Stimulated activated naive CD4-positive, alpha-beta T cell (primary cell): ENCODE data around the gene EID2B.
A peak's percentile ranks its signal among the peaks of the same experiment; 100 is the strongest.

Source experiments
- DNase-seq, 6 experiments: peaks; one replicate each; lab custom pipeline; 2025; lab: John Stamatoyannopoulos, UW

The EID2B gene, protein sequence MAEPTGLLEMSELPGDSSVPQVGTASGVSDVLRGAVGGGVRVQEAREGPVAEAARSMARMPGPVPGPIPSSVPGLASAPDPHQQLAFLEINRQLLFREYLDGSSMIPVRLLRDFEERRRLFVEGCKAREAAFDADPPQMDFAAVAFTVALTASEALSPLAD

DNA sequence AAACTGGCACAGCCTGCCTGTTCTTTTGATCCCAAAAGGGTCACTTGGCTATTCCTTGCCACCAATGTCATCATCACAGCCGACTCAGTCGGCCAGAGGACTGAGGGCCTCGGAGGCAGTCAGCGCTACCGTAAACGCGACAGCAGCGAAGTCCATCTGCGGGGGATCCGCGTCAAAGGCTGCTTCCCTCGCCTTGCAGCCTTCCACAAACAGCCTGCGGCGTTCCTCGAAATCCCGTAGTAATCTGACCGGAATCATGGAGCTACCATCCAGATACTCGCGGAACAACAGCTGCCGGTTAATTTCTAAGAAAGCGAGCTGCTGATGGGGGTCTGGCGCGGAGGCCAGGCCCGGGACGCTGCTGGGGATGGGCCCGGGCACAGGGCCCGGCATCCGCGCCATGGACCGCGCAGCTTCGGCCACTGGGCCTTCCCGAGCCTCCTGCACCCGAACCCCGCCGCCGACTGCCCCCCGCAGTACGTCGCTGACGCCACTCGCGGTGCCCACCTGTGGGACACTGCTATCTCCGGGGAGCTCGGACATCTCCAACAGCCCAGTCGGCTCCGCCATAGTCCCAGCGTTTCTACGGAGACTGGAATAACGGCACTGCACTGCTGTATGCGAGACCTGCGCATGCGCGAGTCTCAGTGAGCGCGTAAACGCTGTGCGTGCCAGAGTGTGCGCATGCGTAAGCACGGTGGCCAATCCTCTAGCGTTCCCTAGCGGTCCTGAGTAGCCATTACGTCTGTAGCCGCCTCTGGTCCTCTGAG is at the start of gene EID2B:
Gene EID2B (minus strand): TSS at position 620 of the 770 bp plus-strand sequence. CDS start 50 bp downstream, at position 570.
- peak; percentile 81 to 96 (median 92) for DNase-seq

DNA sequence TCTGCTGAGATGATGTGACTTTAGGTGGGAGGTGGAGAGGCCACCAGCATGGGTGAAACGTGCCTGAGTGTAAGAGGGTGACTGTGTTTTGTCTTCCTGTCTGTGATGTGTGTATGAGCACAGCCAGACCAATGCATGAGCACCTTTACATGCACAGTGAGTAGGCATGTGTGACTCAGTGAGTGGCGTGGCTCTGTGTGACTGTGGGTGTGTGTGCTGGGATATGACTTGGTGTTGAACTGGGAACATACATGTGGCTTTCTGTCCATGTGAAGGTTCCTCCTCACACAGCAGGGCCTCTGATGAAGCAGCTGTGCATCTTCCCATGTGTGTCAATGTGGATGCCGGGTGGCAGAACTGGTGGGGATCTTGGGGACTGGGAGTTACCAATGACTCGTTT is 49.8 kb upstream of the EID2B start:
- DNase-seq: no peak

DNA sequence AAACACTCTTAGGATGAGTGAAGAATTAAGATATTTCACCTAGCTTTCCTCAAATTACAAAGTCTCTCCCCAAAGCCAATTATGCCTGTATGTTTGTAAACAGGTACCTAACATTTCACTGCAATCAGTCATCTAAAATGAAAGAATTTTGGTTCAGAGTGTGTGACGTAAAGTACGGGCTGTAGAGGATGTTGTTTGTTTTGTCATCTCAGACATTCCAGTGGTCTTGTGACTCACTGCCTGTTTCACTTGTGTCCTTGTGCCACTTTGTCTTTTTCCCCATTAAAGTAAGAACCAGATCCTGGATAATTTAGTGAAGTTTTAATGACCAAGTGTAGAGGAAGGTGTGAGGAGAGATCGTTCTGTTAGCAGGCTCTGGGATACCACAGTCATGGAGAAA is 36.0 kb upstream of the EID2B start:
- no peak for DNase-seq

DNA sequence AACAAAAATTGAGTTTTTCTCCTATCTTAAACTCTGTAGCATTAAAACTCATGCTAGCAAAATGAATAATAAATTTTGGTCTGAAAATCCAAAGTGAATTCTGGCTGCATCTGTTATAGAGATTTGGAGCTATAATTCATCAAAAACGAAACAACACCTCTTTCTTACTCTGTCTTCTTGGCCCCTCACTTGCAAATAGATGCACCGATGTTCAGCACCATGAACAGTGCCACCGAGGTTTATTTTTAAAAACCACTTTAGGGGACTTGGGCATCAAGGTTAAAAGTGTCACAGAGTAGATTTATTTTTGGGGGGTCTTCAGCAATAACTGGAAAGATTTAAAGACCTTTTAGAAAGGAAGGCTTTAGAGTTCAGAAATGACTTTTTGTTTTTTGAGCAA is 33.4 kb upstream of the EID2B start:
- no peak for DNase-seq

DNA sequence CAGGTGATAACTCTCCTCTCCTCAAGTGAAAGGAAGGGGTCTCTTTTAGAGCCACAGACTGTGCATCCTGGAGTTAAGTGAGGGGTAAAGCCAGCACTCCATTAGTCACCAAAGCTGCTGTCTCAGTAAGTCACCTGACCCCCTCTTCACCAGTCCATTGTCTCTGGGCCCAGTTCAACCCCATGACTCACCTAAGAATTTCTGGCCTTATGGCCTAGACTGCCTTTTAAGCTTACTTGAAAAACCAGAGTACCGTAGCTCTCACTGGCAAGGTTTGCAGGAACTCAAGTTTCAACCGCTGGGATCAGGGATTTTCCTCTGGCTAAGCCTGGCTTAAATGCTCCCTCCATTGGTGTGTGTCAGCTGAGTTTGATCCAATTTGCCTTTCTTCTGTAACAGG is 30.8 kb upstream of the EID2B start:
- no peak for DNase-seq

DNA sequence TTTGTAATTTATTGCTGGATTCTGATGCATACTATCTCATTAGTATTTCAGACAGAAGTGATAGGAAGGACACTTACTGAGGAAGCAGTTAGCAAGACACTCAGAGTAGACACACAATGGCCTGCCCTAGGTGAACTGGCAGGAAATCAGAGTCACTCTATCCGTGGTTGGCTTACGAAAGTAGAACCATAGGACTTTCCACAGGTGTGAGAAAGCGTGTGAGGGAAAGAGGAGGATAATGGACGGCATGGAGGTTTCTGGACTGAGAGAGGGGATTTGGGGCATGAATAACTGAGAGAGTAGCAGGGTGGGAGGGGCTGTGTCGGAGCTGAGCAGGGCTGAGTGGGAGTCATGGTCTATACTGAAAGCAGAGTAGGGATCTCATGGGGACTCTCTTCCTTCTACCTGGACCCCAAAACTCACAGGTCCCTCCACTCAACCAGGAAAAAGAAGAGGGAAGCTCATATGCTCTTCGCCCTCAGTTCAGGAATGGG is 26.0 kb upstream of the EID2B start:
- peak in 2 of 6 experiments; percentile 18 to 61 for DNase-seq

DNA sequence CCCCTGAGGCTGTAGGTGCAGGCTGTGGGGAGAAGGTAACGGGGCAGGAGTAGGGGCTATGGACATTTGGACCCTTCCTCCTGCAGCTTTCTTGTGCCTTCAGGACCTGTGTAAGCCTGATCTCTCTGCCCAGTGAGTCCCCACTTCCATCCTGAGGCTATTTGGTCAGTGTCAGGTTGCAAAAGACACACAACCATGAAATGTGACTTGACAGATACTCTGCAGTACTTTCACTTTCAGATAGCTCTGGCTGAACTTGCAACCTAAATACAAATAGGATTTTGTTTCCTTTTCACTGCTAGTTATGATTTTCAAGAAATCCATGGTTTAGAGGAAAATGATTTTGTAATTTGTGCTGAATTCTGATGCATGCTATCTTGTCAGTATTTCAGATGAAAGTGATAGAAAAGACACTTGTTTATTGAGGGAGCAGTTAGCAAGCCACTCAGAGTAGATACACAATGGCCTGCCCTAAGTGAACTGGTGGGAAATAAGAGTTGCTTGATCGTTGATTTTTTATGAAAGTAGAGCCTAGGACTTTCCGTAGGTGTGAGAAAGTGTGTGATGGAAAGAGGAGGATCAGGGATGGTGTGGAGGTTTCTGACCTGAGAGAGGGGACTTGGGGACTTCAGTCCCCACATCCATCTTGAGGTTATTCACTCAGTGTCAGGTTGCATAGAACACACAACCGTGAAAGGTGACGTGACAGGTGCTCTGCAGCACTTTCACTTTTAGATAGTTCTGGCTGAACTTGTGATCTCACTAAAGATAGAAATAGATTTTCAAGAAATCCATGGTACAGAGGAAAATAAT is 25.4 kb upstream of the EID2B start:
- DNase-seq: peak in 3 of 6 experiments; percentile 18 to 61 (median 28)

DNA sequence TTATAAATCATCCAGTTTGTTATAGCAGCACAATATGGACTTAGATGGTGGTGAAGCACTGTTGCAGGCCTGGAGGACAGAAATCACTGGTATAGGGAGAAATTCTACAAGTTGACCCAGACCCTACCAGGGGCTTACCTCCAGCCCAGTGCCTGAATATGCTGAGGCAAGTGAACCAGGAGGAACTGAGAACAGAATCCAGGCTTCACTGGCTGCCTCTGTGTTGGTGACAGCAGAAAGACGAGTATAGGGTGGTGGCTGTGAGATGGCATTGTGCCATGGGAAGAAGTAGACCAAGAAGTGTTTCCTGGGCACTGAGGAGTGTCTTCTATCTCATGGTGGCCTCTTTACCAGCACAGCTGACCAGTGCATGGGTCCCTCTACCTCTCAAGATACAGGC is 23.2 kb upstream of the EID2B start:
- no peak for DNase-seq

DNA sequence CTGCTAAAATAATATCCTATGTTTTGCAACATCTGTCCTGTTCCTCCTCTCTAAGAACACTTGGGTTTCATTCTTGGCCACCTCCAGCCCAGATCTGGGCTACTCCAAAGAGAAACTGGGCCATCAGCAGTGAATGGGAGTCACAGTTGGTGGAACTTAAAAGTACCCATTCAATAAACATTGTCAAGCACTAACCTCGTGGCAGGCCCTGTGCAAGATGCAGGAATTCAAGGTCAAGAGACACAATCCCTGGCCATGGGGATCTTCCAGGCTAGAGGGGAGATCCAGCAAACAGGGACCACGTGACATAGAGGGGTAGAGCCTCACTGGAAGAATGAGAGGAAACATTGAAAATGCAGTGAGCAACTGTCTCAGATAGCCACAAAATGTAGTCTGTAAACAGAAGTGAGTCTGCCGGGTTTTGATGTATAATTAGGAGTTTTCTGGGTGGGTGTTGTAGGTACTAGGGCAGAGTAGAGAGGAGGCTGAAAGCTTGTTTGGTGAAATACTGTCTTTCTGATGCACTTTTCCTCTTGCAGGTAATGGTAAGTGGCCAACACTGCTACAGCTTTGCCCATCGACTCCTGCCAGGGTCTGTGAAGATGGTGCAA is 22.2 kb upstream of the EID2B start:
- DNase-seq: no peak

DNA sequence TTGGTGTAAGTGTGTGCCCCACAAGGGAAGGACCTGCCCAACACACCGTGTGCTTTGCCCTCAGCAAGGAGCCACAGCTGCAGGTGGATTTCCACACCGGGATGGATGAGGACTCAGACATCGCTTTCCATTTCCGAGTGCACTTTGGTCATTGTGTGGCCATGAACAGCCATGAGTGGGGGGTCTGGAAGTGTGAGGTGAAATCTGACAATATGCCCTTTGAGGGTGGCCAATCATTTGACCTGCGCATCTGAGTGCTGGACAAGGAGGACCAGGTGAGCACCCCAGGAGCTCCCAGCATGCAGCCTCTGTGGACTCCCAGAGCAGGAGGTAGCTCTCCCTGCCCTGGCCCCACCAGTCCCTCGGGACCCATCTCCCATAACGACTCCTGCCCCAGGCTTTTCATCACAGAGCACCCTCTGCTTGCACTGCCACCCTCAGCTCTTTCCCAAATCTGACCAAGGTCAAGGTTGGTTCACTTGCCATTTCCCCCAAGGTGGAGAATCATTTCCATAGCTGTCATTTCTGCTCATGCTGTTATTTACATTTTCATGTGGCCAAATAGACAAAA is 20.5 kb upstream of the EID2B start:
- no peak for DNase-seq

DNA sequence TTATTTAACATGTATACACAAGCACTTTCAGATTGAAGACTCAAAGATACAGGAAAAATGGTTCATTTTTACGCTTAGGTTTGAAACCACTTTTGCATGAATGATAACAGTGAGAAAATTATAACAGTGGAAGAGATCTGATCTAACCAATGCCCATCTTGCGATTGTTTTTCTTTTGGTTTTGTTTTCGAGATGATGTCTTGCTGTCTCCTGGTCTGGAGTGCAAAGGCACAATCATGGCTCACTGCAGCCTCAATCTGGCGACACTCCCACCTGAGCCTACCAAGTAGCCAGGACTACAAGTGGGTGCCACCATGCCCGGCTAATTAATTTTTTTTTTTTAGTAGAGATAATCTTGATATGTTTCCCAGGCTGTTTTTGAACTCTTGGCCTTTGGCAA is 17.5 kb upstream of the EID2B start:
- no peak for DNase-seq

DNA sequence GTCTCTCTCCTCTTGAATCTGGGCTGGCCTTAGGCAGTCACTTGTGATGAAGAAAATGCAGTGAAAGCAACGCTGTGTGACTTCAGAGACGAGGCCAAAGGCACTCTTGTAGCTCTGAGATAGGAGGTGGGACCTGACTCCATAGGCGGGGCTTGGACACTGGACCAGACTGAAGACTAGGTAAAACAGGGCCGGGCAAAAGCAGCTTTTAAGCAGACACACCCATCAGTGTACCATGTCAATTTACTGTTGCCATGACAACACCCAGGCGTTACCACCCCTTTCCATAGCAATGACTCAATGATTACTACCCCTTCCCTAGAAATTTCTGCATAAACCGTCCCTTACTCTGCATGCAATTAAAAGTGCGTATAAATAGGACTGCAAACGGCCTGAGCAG is 13.9 kb upstream of the EID2B start:
- DNase-seq: no peak

DNA sequence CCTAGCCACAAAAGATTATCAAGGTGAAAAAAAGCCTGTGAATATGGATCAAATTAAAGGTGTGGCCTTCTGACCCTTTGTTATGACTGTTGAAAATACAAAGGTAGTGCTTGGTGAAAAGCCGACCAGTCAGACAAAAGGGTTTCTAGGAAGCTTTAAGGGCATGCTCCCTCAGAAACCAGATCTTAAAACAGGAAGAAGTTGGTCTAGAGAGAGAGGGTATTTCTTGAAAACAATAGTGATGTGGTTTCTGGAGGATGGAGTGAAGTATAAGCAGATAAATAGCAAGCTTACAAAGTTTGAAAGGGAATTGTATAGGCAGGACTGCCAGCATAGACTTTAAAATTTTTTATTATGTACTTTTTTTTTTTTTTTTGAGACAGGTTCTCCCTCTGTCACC is 12.3 kb upstream of the EID2B start:
- DNase-seq: peak in 3 of 6 experiments; percentile 46 to 53 (median 49)

DNA sequence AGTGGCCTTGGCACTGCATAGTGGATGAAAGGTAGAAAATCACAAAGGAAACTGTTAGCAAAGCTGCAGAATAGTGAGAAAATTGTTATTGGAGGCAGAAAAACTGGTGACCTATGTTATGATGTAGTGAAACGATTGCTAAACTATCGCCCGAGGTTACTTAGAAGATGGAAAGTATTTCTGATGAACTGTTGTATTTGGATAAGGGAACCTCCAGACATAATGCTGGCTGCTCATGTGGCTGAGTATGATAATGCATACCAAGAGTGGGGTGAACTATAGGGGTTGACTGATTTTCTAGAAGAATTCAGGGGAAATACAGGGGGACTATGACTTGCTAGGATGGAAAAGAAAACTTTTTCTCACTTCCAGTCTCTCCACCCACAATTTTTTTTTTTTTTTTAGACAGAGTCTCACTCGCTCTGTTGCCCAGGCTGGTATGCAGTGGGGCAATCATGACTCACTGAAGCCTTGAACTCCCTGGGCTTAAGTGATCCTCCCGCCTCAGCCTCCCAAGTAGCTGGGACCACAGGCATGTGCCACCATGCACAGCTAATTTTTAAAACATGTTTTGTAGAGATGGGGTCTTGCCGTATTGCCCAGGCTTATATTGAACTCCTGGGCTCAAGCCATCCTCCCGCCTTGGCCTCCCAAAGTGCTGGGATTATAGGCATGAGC is 11.7 kb upstream of the EID2B start:
- DNase-seq: no peak

DNA sequence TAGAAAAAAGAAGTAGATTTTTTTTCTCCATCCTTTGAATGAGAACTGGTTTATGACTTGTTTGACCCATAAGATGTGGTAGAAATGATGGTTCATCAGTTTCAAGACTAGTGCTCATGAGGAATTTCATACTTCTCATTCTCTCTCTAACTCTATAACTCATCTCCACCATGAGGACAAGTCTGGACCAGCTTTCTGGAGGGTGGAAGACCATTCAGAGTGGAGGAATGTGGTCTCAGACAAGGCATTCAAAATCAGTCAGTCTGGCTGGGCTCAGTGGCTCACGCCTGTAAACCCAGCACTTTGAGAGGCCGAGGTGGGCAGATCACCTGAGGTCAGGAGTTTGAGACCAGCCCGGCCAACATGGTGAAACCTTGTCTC is 10.8 kb upstream of the EID2B start:
- no peak for DNase-seq

DNA sequence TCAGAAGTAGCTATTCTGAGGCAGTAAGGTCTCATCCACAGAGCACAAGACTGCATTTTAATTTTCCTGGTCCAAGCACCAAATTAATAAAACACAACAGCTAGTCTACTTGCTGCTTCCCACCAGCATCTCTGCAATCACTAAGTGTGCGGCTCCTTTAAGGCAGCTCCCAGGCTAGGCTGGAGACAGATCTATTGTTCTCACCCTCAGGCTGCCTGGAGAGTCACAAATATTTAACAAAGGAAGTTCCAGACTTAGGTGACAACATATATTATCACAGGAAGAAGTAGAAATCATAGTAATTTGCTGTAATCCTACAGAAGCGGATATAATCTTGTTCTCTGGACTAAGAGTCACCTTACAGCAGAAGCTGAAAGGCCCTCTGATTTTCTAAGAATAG is 9.6 kb upstream of the EID2B start:
- DNase-seq: no peak

DNA sequence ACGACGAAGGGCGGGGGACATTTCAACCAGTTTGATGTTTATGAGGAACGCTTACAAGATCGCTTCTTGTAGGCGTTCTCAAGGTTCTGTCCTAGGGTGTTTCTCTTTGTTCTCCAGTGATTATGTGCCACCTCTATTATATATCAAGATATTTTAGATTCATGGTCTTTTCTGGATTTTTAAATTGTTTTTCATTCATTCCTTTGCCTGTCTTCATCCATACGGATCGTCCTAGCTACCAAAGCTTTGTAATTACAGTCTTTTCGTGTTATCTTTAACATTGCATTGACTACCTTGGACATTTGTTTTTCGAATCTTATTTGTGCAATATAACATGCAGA is 7.7 kb upstream of the EID2B start:
- no peak for DNase-seq

DNA sequence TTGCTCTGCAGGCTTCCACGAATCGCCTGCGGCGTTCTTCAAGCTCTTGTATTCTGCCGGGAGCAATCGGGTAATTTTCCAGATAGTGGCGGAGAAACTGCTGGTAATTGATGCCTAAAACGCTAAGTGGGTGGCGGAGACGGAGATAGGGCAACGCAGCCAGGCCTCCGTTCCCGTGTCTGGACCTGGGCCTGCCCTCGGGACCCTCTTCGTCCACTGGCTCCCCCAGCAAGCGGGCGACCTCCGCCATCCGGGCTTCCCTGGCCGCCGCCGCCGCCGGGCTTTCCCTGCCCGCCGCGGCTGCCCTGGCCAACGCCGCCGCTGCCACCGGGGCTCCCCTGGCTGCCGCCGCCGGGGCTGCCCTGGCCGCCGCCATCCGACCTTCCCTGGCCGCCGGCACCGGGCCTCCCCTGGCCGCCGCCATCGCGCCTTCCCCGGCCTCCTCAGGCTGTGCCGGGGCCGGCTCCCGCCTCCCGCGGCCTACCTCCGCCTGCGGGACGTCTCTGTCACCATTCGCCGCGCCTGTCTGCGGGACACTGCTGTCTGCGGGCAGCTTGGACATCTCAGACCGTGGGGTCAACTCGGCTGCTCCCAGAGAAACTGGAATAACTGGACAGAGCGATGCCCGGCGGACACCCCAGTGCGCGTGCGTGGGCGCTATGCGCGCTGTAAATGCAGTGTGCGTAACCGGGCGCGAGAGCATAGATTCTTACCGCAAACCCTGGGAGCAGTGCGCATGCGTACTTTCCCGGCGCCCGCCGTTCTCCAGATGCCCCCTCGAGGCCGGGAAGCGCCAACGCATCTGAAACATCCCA is 7.1 kb upstream of the EID2B start, which contains the start of gene EID2:
Gene EID2 (minus strand): TSS at position 644 of the 815 bp plus-strand sequence. CDS start 82 bp downstream, at position 562.
- DNase-seq: peak; percentile 85 to 96 (median 91)

DNA sequence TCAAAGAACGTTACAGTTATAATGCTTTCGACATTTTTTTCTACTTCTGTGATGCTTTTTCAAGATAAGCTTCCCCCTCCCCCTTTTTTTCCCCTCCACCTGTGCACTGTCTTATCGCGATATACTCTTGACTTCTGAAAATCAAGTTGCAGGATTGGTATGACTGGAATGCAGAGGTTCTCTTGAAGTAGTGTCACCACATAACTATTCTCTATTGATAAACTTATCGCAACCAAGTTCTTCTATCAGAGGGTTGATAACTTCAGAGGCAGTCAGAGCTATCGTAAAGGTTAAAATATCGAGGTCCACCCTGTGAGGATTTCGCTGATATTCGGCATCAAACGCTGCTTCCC is 6.5 kb upstream of the EID2B start:
- DNase-seq: no peak

DNA sequence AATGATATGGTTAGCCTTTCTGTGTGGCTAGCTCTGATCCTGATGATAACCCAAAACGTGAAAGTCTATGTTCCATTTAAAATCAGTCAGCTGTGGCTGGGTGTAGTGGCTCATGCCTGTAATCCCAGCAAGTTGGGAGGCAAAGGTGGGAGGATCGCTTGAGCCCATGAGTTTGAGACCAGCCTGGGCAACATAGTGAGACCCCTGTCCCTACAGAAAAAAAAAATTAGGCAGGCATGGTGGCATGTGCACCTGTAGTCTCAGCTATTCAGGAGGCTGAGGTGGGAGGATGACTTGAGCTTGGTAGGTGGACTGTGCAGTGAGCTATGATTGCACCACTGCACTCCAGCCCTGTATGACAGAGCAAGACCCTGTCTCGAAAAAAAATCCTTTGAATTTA is 1.1 kb upstream of the EID2B start:
- DNase-seq: no peak
